ENCODE results near the gene ENTPD5.
"Not testable (repeated sequence)": the region's sequence is repeated elsewhere in the genome, so short reads cannot be mapped to it uniquely, and the experiment has no call there.

ENTPD5 gene

DNA sequence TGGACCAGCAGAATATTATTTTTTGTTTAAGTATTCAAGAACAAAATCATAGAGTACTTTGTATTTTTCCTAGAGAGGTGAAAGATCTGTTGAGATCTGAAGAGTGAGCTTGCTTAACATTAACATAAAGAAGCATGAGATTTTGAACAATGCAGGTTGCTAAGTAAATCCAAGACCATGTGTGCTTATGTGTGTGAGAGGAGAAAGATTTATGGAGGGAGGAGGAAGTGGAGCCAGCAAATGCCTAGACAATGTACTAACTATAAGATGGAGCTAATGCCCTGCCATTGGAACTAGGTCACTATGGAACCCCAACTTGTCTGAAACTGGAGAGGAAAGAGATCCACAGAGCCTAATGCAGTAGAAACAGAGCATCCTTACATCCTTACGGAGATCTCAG is 82.5 kb downstream of the ENTPD5 start:
- DNase-seq (ENCODE audit: low read depth, low spot score), result no peak
- in situ Hi-C loops (cut with HindIII; ENCODE audit: low sequenced_read_pairs), result no loop called here
- TF ChIP-seq, protein P1, sequence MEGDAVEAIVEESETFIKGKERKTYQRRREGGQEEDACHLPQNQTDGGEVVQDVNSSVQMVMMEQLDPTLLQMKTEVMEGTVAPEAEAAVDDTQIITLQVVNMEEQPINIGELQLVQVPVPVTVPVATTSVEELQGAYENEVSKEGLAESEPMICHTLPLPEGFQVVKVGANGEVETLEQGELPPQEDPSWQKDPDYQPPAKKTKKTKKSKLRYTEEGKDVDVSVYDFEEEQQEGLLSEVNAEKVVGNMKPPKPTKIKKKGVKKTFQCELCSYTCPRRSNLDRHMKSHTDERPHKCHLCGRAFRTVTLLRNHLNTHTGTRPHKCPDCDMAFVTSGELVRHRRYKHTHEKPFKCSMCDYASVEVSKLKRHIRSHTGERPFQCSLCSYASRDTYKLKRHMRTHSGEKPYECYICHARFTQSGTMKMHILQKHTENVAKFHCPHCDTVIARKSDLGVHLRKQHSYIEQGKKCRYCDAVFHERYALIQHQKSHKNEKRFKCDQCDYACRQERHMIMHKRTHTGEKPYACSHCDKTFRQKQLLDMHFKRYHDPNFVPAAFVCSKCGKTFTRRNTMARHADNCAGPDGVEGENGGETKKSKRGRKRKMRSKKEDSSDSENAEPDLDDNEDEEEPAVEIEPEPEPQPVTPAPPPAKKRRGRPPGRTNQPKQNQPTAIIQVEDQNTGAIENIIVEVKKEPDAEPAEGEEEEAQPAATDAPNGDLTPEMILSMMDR (IDR thresholded peaks at IDR 0.05; ENCODE audit: low read depth, low read length), result no peak
- no peak overlapping the region for H3K4me3 ChIP-seq (ENCODE audit: low read depth, low read length)

DNA sequence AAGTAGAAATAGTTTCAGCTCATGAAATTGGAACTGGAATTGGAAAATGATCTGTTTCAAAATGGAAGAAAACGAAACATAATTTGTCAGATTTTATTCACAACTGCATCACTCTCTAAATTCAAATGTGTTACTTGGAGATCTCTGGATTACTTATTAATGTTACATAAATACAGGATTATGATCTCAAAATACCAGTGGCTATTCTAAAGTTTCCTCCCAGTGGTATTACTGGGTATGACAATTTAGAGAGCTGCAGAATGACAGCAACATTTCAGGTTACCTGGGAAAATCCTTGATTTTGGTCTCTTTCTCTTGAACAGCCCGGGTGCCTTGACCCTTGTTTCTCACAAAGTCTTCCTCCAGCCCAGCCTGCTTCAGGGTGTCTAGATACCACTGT is 83.4 kb downstream of the ENTPD5 start:
- in situ Hi-C loops (cut with HindIII; ENCODE audit: low sequenced_read_pairs), result no loop called here
- no peak overlapping the region for H3K4me3 ChIP-seq (ENCODE audit: low read depth, low read length)
- TF ChIP-seq, protein P1 (IDR thresholded peaks at IDR 0.05; ENCODE audit: low read depth, low read length), result peak; percentile 24
- DNase-seq (ENCODE audit: low read depth, low spot score), result peak; percentile 9

DNA sequence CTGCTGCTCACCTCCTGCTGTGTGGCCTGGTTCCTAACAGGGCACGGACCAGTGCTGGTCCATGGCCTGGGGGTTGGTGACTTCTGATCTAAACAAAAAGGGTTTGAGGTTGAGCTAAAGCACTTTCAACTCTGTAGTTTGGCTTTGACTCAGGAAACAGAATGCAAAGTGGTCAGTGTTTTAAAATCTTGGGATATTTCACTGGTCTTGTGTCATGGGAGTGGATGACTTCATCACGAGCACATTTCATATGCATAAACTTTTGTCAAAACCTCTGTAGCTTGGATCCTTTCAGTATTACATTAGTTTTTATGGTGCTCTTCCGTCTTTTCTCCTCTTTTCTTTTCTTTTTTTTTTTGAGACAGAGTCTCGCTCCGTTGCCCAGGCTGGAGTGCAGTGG is 94.8 kb downstream of the ENTPD5 start:
- TF ChIP-seq, protein P1 (IDR thresholded peaks at IDR 0.05; ENCODE audit: low read depth, low read length), result no peak
- in situ Hi-C loops (cut with HindIII; ENCODE audit: low sequenced_read_pairs), result no loop called here
- DNase-seq (ENCODE audit: low read depth, low spot score), result no peak
- H3K4me3 ChIP-seq (ENCODE audit: low read depth, low read length), result no peak overlapping the region

GRCh38 chr14:73919457-73919856 is 99.6 kb downstream of the ENTPD5 start:
- in situ Hi-C loops (cut with HindIII; ENCODE audit: low sequenced_read_pairs); H3K4me3 ChIP-seq (ENCODE audit: low read depth, low read length); DNase-seq (ENCODE audit: low read depth, low spot score): not testable (repeated sequence)

DNA sequence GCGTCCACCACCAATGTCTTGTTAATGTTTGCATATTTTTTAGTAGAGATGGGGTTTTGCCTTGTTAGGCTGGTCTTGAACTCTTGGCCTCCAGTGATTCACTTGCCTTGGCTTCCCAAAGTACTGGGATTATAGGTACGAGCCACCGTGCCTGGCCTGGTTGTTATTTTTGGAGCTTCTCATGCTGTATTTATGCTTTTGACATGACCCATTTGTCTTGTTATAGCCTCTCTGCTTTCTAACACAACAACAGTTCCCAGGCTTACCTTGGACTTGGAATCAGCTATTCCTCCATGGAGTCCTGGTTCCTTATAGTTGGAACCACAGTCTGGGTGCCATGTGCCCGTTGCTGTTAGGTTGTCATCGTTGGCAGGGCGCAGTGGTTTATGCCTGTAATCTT is 102.8 kb downstream of the ENTPD5 start:
- no peak overlapping the region for H3K4me3 ChIP-seq (ENCODE audit: low read depth, low read length)
- in situ Hi-C loops (cut with HindIII; ENCODE audit: low sequenced_read_pairs), result no loop called here
- no peak for DNase-seq (ENCODE audit: low read depth, low spot score)
- TF ChIP-seq, protein P1 (IDR thresholded peaks at IDR 0.05; ENCODE audit: low read depth, low read length), result no peak

DNA sequence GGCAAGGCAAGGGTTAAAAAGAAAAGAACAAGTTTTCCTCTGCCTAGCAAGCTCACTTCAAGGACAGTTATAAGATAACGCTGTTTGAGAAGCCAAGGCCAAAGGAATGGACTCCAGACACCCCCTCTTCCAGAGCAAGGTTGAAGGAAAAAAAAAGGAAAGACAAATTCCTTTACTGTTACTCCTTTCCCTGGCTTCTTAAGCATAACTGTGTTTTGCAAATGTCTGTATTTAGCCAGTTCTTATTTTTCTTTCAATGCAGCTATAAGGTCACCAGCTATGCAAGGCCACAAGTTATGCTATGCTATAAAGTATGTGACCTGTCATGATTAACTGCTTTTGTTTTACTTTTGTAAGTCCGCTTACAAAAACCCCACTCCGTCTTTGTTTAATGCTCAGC is 105.8 kb downstream of the ENTPD5 start:
- no peak overlapping the region for H3K4me3 ChIP-seq (ENCODE audit: low read depth, low read length)
- DNase-seq (ENCODE audit: low read depth, low spot score), result peak; percentile 55
- in situ Hi-C loops (cut with HindIII; ENCODE audit: low sequenced_read_pairs), result no loop called here
- TF ChIP-seq, protein P1 (IDR thresholded peaks at IDR 0.05; ENCODE audit: low read depth, low read length), result no peak

- in situ Hi-C loops (cut with HindIII; ENCODE audit: low sequenced_read_pairs), result no loop called here
- no peak for DNase-seq (ENCODE audit: low read depth, low spot score)
- TF ChIP-seq, protein P1 (IDR thresholded peaks at IDR 0.05; ENCODE audit: low read depth, low read length), result no peak
- H3K4me3 ChIP-seq (ENCODE audit: low read depth, low read length), result no peak overlapping the region
Measured at GRCh38 chr14:73909681-73910080, 109.4 kb downstream of the ENTPD5 start.

Measured in astrocyte of the spinal cord (primary cell).